GM23248 (cell line): ENCODE data around the gene ITGB6. TPM values are rescaled to one million over a fixed set of nuclear protein-coding genes. Genes with fewer than 3 reads are reported as not detected.

ENCODE experiments used
- DNase-seq: peaks from one replicate; pipeline ENCODE4 v3.0.0-alpha.2; 2015
- H2AFZ ChIP-seq: fragments of 200-600 bp; sonication (generic); 2 replicates; pipeline ENCODE4 v1.6.1; 2016; ENCODE audit warnings: antibody characterized with exemption
- H3F3A ChIP-seq: fragments of 200-600 bp; sonication (generic); 2 replicates; pipeline ENCODE4 v1.6.1; 2016; ENCODE audit warnings: mild to moderate bottlenecking, antibody characterized with exemption, mixed run types; ENCODE audit not compliant: insufficient read depth
- H3K27ac ChIP-seq: fragments of 200-600 bp; sonication (generic); 2 replicates; pipeline ENCODE4 v1.5.1; 2016; ENCODE audit warnings: mild to moderate bottlenecking
- H3K27me3 ChIP-seq: fragments of 200-600 bp; sonication (generic); replicated peaks from 2 replicates; pipeline ENCODE4 v1.6.1; 2016; ENCODE audit warnings: mild to moderate bottlenecking; ENCODE audit not compliant: insufficient read depth
- H3K36me3 ChIP-seq: fragments of 200-600 bp; sonication (generic); 2 replicates; pipeline ENCODE4 v1.6.1; 2016; ENCODE audit warnings: low read depth, mild to moderate bottlenecking
- H3K4me1 ChIP-seq: fragments of 200-600 bp; sonication (generic); 2 replicates; pipeline ENCODE4 v1.6.1; 2016; ENCODE audit warnings: mild to moderate bottlenecking; ENCODE audit not compliant: insufficient read depth
- H3K4me2 ChIP-seq: fragments of 200-600 bp; sonication (generic); one replicate; pipeline ENCODE4 v1.6.1; 2016; ENCODE audit warnings: mild to moderate bottlenecking; ENCODE audit not compliant: unreplicated experiment
- H3K4me3 ChIP-seq: fragments of 200-600 bp; sonication (generic); 2 replicates; pipeline ENCODE4 v1.5.1; 2016; ENCODE audit warnings: mild to moderate bottlenecking
- H3K79me2 ChIP-seq: fragments of 200-600 bp; sonication (generic); 2 replicates; pipeline ENCODE4 v1.6.1; 2016; ENCODE audit warnings: mild to moderate bottlenecking; ENCODE audit not compliant: insufficient read depth
- H3K9ac ChIP-seq: fragments of 200-600 bp; sonication (generic); 2 replicates; pipeline ENCODE4 v1.6.1; 2016; ENCODE audit warnings: mild to moderate bottlenecking
- H3K9me2 ChIP-seq: fragments of 200-600 bp; sonication (generic); 2 replicates; pipeline ENCODE4 v1.6.1; 2016; ENCODE audit warnings: mixed run types, mild to moderate bottlenecking, moderate library complexity; ENCODE audit not compliant: insufficient read depth
- H3K9me3 ChIP-seq: fragments of 200-600 bp; sonication (generic); one replicate; pipeline ENCODE4 v1.6.1; 2017; ENCODE audit warnings: low read depth
- H4K20me1 ChIP-seq: fragments of 200-600 bp; sonication (generic); 2 replicates; pipeline ENCODE4 v1.6.0; 2016; ENCODE audit not compliant: insufficient read depth
- EZH2 ChIP-seq: fragments of 200-600 bp; sonication (generic); IDR thresholded peaks from 2 replicates; pipeline ENCODE4 v1.6.1; 2018; ENCODE audit warnings: antibody characterized with exemption, mild to moderate bottlenecking; ENCODE audit not compliant: insufficient read depth, poor library complexity, severe bottlenecking
- EZH2phosphoT487 ChIP-seq: fragments of 200-600 bp; sonication (generic); IDR thresholded peaks from 2 replicates; pipeline ENCODE4 v1.6.1; 2018; ENCODE audit warnings: antibody characterized with exemption, moderate library complexity, mild to moderate bottlenecking, low read depth; ENCODE audit not compliant: insufficient read depth
- WGBS, 2 experiments: methylation state at CpG; one replicate each; pipeline ENCODE4 v1.1.6; 2015 to 2017; ENCODE audit warnings: low lambda C conversion rate in 2 of 2, low coverage in 1 of 2; ENCODE audit errors: missing lambda C conversion rate in 2 of 2; 5-methylcytosine and 5-hydroxymethylcytosine counted together
- in situ Hi-C: fragments of 300-500 bp; cut with MboI; formaldehyde crosslinking; loops from 2 replicates; pipeline ENCODE4 v1.15.0; 2020
- polyA plus RNA-seq: library from polyadenylated mRNA; unstranded; fragments of >200 nt; fragmentation: Nextera tagmentation; extraction: Ambion mirVana; gene quantifications from 2 replicates; pipeline ENCODE4 v1.2.1, GENCODE V29; 2016
- total RNA-seq: library from RNA; depleted of rRNA; stranded (reverse); fragments of >200 nt; shearing (Covaris generic); gene quantifications from 2 replicates; pipeline ENCODE4 v1.2.3, GENCODE V29; 2014

ITGB6 gene
- total and polyA plus RNA-seq, 2 experiments from 2014 or later = 0.05 TPM; not detected in 1

GRCh38 chr2:160060297-160060696 is 139.8 kb downstream of the ITGB6 start:
- no peak overlapping the region for H2AFZ ChIP-seq
- H3K4me1 ChIP-seq = peaks cover 18% of the 10 kb centered on the region
- WGBS, 2 experiments = 95 to 100% methylated on average over 2 of the region's 2 CpGs
- H3K27me3 ChIP-seq = no peaks in the 10 kb centered on the region
- DNase-seq = no peak
- in situ Hi-C loops = no loop called here
- H4K20me1 ChIP-seq = no peaks in the 10 kb centered on the region
- no peak overlapping the region for H3K9ac ChIP-seq
- no peaks in the 10 kb centered on the region for H3K36me3 ChIP-seq
- H3K27ac ChIP-seq = no peak overlapping the region
- TF ChIP-seq EZH2phosphoT487 (no peak), EZH2 (no peak)
- H3K79me2 ChIP-seq = peaks cover 44% of the 10 kb centered on the region
- H3F3A ChIP-seq = peaks cover 27% of the 10 kb centered on the region
- no peaks in the 10 kb centered on the region for H3K9me3 ChIP-seq
- no peak overlapping the region for H3K4me3 ChIP-seq
- no peaks in the 10 kb centered on the region for H3K9me2 ChIP-seq
- no peak overlapping the region for H3K4me2 ChIP-seq

DNA sequence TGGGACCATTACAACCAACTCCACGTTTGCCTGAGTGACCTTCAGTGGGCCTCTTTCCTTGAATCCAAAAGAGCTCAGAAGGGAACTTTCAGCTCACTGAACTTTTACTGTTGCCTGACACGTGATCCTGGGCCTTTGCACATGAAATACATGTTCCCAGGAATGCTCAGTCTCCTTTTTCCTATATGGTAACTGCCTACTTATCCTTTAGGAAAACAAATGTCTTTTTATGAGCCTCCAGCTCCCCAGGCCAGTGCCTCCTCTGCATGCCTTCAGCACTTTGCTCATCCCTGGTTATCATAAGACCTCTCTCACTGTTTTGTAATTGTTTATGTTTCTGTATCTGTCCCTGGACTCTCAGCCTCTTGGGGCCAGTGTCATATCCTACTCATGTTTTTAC is 142.7 kb downstream of the ITGB6 start:
- in situ Hi-C loops = no loop called here
- H3K9me2 ChIP-seq = no peaks in the 10 kb centered on the region
- H3K27ac ChIP-seq = no peak overlapping the region
- no peaks in the 10 kb centered on the region for H4K20me1 ChIP-seq
- no peak overlapping the region for H2AFZ ChIP-seq
- 71 to 81% methylated on average over 2 of the region's 2 CpGs for WGBS, 2 experiments
- H3K36me3 ChIP-seq = no peaks in the 10 kb centered on the region
- H3K79me2 ChIP-seq = peaks cover 52% of the 10 kb centered on the region
- no peaks in the 10 kb centered on the region for H3K9me3 ChIP-seq
- TF ChIP-seq EZH2phosphoT487 (no peak), EZH2 (no peak)
- DNase-seq = no peak
- no peak overlapping the region for H3K9ac ChIP-seq
- no peak overlapping the region for H3K4me3 ChIP-seq
- H3K27me3 ChIP-seq = no peaks in the 10 kb centered on the region
- no peak overlapping the region for H3K4me2 ChIP-seq
- peaks cover 25% of the 10 kb centered on the region for H3F3A ChIP-seq
- H3K4me1 ChIP-seq = peaks cover 22% of the 10 kb centered on the region

- H4K20me1 ChIP-seq = no peaks in the 10 kb centered on the region
- H3K4me3 ChIP-seq = peak overlapping the region; percentile 44; the same call in 1 of the 2 replicates
- no peaks in the 10 kb centered on the region for H3K27me3 ChIP-seq
- H3K9me2 ChIP-seq = no peaks in the 10 kb centered on the region
- 89 to 94% methylated on average over 7 of the region's 7 CpGs for WGBS, 2 experiments
- peak overlapping the region; percentile 56 for H3K4me2 ChIP-seq
- no peak overlapping the region for H3K9ac ChIP-seq
- H3K36me3 ChIP-seq = no peaks in the 10 kb centered on the region
- no peak for TF ChIP-seq EZH2phosphoT487
- TF ChIP-seq EZH2 = no peak
- peaks cover 40% of the 10 kb centered on the region for H3K79me2 ChIP-seq
- peak overlapping the region; percentile 65 for H3K27ac ChIP-seq
- H2AFZ ChIP-seq = peak overlapping the region; percentile 66
- DNase-seq = no peak
- peaks cover 39% of the 10 kb centered on the region for H3K4me1 ChIP-seq
- peaks cover 42% of the 10 kb centered on the region for H3F3A ChIP-seq
- no peaks in the 10 kb centered on the region for H3K9me3 ChIP-seq
- in situ Hi-C loops = no loop called here
Measured at GRCh38 chr2:160055726-160056108, 144.4 kb downstream of the ITGB6 start.

GRCh38 chr2:160054984-160055725 is 144.9 kb downstream of the ITGB6 start:
- peak; percentile 76 for DNase-seq
- Histone ChIP-seq H3K27me3 (no peaks in the 10 kb centered on the region), H3K4me1 (peaks cover 41% of the 10 kb centered on the region), H3F3A (peaks cover 47% of the 10 kb centered on the region), H3K4me3 (peak overlapping the region; percentile 44), H3K27ac (peak overlapping the region; percentile 65), H3K79me2 (peaks cover 35% of the 10 kb centered on the region), H3K36me3 (no peaks in the 10 kb centered on the region), H4K20me1 (no peaks in the 10 kb centered on the region), H3K9ac (0 out of 2 replicates have a peak overlapping the region, but pooled peaks have one; percentile 16), H3K4me2 (peak overlapping the region; percentile 56), H3K9me3 (no peaks in the 10 kb centered on the region), H3K9me2 (no peaks in the 10 kb centered on the region), H2AFZ (peak overlapping the region; percentile 66)
- in situ Hi-C loops = no loop called here
- TF ChIP-seq EZH2 (no peak), EZH2phosphoT487 (no peak)
- WGBS, 2 experiments = 4 to 9% methylated on average over 7 of the region's 7 CpGs
